Mesenchymal stem cell (in vitro differentiated cells and primary cell): ENCODE data around the gene GJB6.

Experiments used
- DNase-seq: peaks from one replicate; pipeline ENCODE4 v3.0.0-alpha.2; 2013
- H2AFZ ChIP-seq: one replicate; pipeline ENCODE4 v1.6.1; 2013; ENCODE audit warnings: low read depth, mild to moderate bottlenecking, control low read depth, inconsistent platforms, low read length, moderate library complexity
- H2AK5ac ChIP-seq: 2 replicates; pipeline ENCODE4 v1.6.1; 2013; ENCODE audit warnings: low read length, moderate library complexity, mild to moderate bottlenecking, inconsistent platforms; ENCODE audit not compliant: severe bottlenecking
- H2BK120ac ChIP-seq: one replicate; pipeline ENCODE4 v1.6.1; 2013; ENCODE audit warnings: low read depth, mild to moderate bottlenecking, inconsistent platforms, low read length, moderate library complexity
- H2BK12ac ChIP-seq, 2 experiments: one replicate each; pipeline ENCODE4 v1.6.1; 2013; ENCODE audit warnings: inconsistent platforms in 2 of 2, low read length in 2 of 2, mild to moderate bottlenecking in 2 of 2, moderate library complexity in 2 of 2, control low read depth in 1 of 2
- H2BK15ac ChIP-seq: one replicate; pipeline ENCODE4 v1.6.1; 2013; ENCODE audit warnings: mild to moderate bottlenecking, low read depth, inconsistent platforms; ENCODE audit not compliant: poor library complexity, severe bottlenecking
- H2BK5ac ChIP-seq: 2 replicates; pipeline ENCODE4 v1.6.1; 2013; ENCODE audit warnings: low read depth, mild to moderate bottlenecking, low read length, control low read depth, inconsistent platforms; ENCODE audit not compliant: poor library complexity, severe bottlenecking
- H3K14ac ChIP-seq, 2 experiments: one replicate each; pipeline ENCODE4 v1.6.1; 2013; ENCODE audit warnings: inconsistent platforms in 2 of 2, low read length in 2 of 2, control low read depth in 1 of 2, mild to moderate bottlenecking in 1 of 2, moderate library complexity in 1 of 2
- H3K18ac ChIP-seq, 2 experiments: one replicate each; pipeline ENCODE4 v1.6.1; 2013; ENCODE audit warnings: inconsistent platforms in 2 of 2, low read length in 2 of 2, control low read depth in 1 of 2, low read depth in 1 of 2, mild to moderate bottlenecking in 1 of 2
- H3K23ac ChIP-seq, 2 experiments: one replicate each; pipeline ENCODE4 v1.6.1; 2013; ENCODE audit warnings: inconsistent platforms in 2 of 2, low read length in 2 of 2, mild to moderate bottlenecking in 2 of 2, moderate library complexity in 2 of 2, control low read depth in 1 of 2
- H3K27ac ChIP-seq: 2 replicates; pipeline ENCODE4 v1.5.1; 2013; ENCODE audit warnings: mild to moderate bottlenecking, moderate library complexity, low read length, control low read depth, inconsistent platforms; ENCODE audit not compliant: poor library complexity, severe bottlenecking
- H3K27me3 ChIP-seq, 2 experiments: 2 replicates each; pipeline versions ENCODE4 v1.6.1 to v1.7.0; 2013; ENCODE audit warnings: low read length in 2 of 2, mild to moderate bottlenecking in 2 of 2, moderate library complexity in 2 of 2, control low read depth in 1 of 2, inconsistent platforms in 1 of 2; ENCODE audit not compliant: control insufficient read depth in 1 of 2, insufficient read depth in 1 of 2
- H3K36me3 ChIP-seq, 2 experiments: 2 replicates each; pipeline versions ENCODE4 v1.6.1 to v1.7.0; 2013; ENCODE audit warnings: low read length in 2 of 2, control low read depth in 1 of 2, inconsistent platforms in 1 of 2, low read depth in 1 of 2, mild to moderate bottlenecking in 1 of 2; ENCODE audit not compliant: insufficient read depth in 2 of 2, control insufficient read depth in 1 of 2
- H3K4ac ChIP-seq, 2 experiments: one replicate each; pipeline ENCODE4 v1.6.1; 2013; ENCODE audit warnings: inconsistent platforms in 2 of 2, low read length in 2 of 2, mild to moderate bottlenecking in 2 of 2, moderate library complexity in 2 of 2, control low read depth in 1 of 2, low read depth in 1 of 2
- H3K4me1 ChIP-seq: 2 replicates; pipeline ENCODE4 v1.6.1; 2013; ENCODE audit warnings: low read depth, low read length, control low read depth; ENCODE audit not compliant: control insufficient read depth, insufficient read depth
- H3K4me2 ChIP-seq: 2 replicates; pipeline ENCODE4 v1.6.1; 2013; ENCODE audit warnings: low read length, mild to moderate bottlenecking, inconsistent platforms; ENCODE audit not compliant: poor library complexity, severe bottlenecking
- H3K4me3 ChIP-seq, 2 experiments: 2 replicates each; pipeline versions ENCODE4 v1.5.1 to v1.7.0; 2013; ENCODE audit warnings: low read length in 2 of 2, mild to moderate bottlenecking in 2 of 2, control low read depth in 1 of 2, low read depth in 1 of 2; ENCODE audit not compliant: insufficient read depth in 1 of 2
- H3K79me1 ChIP-seq: replicated peaks from 2 replicates; pipeline ENCODE4 v1.6.1; 2013; ENCODE audit warnings: mild to moderate bottlenecking, control low read depth, low read length, inconsistent platforms; ENCODE audit not compliant: poor library complexity, severe bottlenecking
- H3K9ac ChIP-seq: 2 replicates; pipeline ENCODE4 v1.7.0; 2013; ENCODE audit warnings: mild to moderate bottlenecking, low read length, moderate library complexity
- H3K9me3 ChIP-seq: 2 replicates; pipeline ENCODE4 v1.7.0; 2013; ENCODE audit warnings: mild to moderate bottlenecking, low read length; ENCODE audit not compliant: control insufficient read depth
- H4K8ac ChIP-seq: one replicate; pipeline ENCODE4 v1.6.1; 2013; ENCODE audit warnings: inconsistent platforms, mild to moderate bottlenecking, low read length, moderate library complexity
- H4K91ac ChIP-seq: one replicate; pipeline ENCODE4 v1.6.1; 2013; ENCODE audit warnings: mild to moderate bottlenecking, low read length, inconsistent platforms
- WGBS: methylation state at CpG from one replicate; pipeline ENCODE4 v1.1.7; 2013; ENCODE audit warnings: mixed read lengths; 5-methylcytosine and 5-hydroxymethylcytosine counted together

The GJB6 gene

GRCh38 chr13:20191311-20192157, 40.6 kb downstream of the GJB6 start:
- no peak overlapping the region for H2BK120ac ChIP-seq
- H2BK5ac ChIP-seq = no peak overlapping the region
- H3K23ac ChIP-seq = peak overlapping the region in 1 of 2 experiments; percentile 63
- H3K27me3 ChIP-seq = peaks cover 27 to 32% of the 10 kb centered on the region in 2 experiments
- H3K14ac ChIP-seq = no peak overlapping the region
- H3K4ac ChIP-seq = no peak overlapping the region
- no peak overlapping the region for H2BK15ac ChIP-seq
- peak overlapping the region; percentile 61 for H3K9ac ChIP-seq
- H3K4me2 ChIP-seq = peak overlapping the region; percentile 96
- H2AK5ac ChIP-seq = no peak overlapping the region
- no peaks in the 10 kb centered on the region for H3K9me3 ChIP-seq
- H3K79me1 ChIP-seq = no peaks in the 10 kb centered on the region
- peaks cover 28% of the 10 kb centered on the region for H3K4me1 ChIP-seq
- H3K36me3 ChIP-seq = peaks cover 0 to 5% of the 10 kb centered on the region in 2 experiments
- H4K8ac ChIP-seq = no peak overlapping the region
- H2AFZ ChIP-seq = no peak overlapping the region
- H3K4me3 ChIP-seq = peak overlapping the region; percentile 64 to 79
- no peak overlapping the region for H3K18ac ChIP-seq
- H3K27ac ChIP-seq = no peak overlapping the region
- 40% methylated on average over 23 of the region's 24 CpGs for WGBS
- DNase-seq = no peak
- no peak overlapping the region for H4K91ac ChIP-seq
- H2BK12ac ChIP-seq = no peak overlapping the region

- WGBS = 71% methylated on average over 16 of the region's 16 CpGs
- Histone ChIP-seq H2BK5ac (no peak overlapping the region), H2BK12ac (no peak overlapping the region), H3K36me3 (peaks cover 0 to 5% of the 10 kb centered on the region in 2 experiments), H2BK120ac (no peak overlapping the region), H3K4me1 (peaks cover 28% of the 10 kb centered on the region), H3K4me2 (no peak overlapping the region), H3K27ac (peak overlapping the region; percentile 50), H4K91ac (no peak overlapping the region), H2AK5ac (peak overlapping the region; percentile 63), H2AFZ (no peak overlapping the region), H3K9ac (peak overlapping the region; percentile 35), H3K4ac (no peak overlapping the region), H3K23ac (no peak overlapping the region), H3K18ac (no peak overlapping the region), H2BK15ac (no peak overlapping the region), H3K14ac (no peak overlapping the region), H4K8ac (no peak overlapping the region), H3K79me1 (no peaks in the 10 kb centered on the region), H3K4me3 (no peak overlapping the region), H3K27me3 (peaks cover 24 to 27% of the 10 kb centered on the region in 2 experiments), H3K9me3 (no peaks in the 10 kb centered on the region)
- peak; percentile 77 for DNase-seq
These were observed 41.4 kb downstream of the GJB6 start for GRCh38 chr13:20190481-20191310.

GRCh38 chr13:20190076-20190475, 42.0 kb downstream of the GJB6 start:
- no peak overlapping the region for H2BK15ac ChIP-seq
- WGBS = 86% methylated on average over 5 of the region's 5 CpGs
- no peak overlapping the region for H2AK5ac ChIP-seq
- no peak overlapping the region for H4K8ac ChIP-seq
- peak overlapping the region; percentile 35 for H3K9ac ChIP-seq
- no peak overlapping the region for H2BK12ac ChIP-seq
- peaks cover 28% of the 10 kb centered on the region for H3K4me1 ChIP-seq
- no peak overlapping the region for H3K14ac ChIP-seq
- H3K4ac ChIP-seq = no peak overlapping the region
- no peak overlapping the region for H3K23ac ChIP-seq
- H2BK120ac ChIP-seq = no peak overlapping the region
- H3K18ac ChIP-seq = no peak overlapping the region
- H3K4me3 ChIP-seq = no peak overlapping the region
- H3K4me2 ChIP-seq = no peak overlapping the region
- DNase-seq = no peak
- no peak overlapping the region for H2AFZ ChIP-seq
- no peak overlapping the region for H2BK5ac ChIP-seq
- no peaks in the 10 kb centered on the region for H3K9me3 ChIP-seq
- H3K27me3 ChIP-seq = peaks cover 18 to 24% of the 10 kb centered on the region in 2 experiments
- H3K36me3 ChIP-seq = peaks cover 0 to 5% of the 10 kb centered on the region in 2 experiments
- no peaks in the 10 kb centered on the region for H3K79me1 ChIP-seq
- no peak overlapping the region for H4K91ac ChIP-seq
- peak overlapping the region; percentile 35 for H3K27ac ChIP-seq
